Midbrain (tissue), 1 donor: ENCODE measurements around the gene YKT6.

Experiments
- DNase-seq: peaks from one replicate; lab custom pipeline; 2025; lab: John Stamatoyannopoulos, UW

YKT6 gene

GRCh38 chr7:44232901-44233715 is 32.3 kb downstream of the YKT6 start:
- DNase-seq, result no peak

DNA sequence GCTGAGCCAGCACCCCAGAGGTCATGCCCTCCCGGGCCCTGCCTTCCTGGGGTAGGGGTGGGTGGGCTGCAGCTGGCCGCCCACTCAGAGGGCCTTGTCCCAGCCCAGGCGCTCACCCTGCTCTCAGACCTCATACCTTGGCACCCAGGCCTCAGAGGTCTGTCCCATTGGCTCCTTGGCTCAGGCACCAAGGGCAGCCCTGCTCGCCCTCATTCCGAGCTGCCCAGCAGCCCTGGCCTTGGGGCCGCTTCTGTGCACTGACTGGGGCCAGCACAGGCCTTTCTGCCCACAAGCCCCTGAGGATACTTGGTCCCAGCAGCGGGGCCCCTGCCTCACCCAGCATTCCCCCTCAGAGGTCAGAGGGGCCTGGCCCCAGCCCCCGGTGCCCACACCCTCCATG is 34.3 kb downstream of the YKT6 start:
- DNase-seq, result no peak

GRCh38 chr7:44235582-44236332 is 35.0 kb downstream of the YKT6 start:
- no peak for DNase-seq

DNA sequence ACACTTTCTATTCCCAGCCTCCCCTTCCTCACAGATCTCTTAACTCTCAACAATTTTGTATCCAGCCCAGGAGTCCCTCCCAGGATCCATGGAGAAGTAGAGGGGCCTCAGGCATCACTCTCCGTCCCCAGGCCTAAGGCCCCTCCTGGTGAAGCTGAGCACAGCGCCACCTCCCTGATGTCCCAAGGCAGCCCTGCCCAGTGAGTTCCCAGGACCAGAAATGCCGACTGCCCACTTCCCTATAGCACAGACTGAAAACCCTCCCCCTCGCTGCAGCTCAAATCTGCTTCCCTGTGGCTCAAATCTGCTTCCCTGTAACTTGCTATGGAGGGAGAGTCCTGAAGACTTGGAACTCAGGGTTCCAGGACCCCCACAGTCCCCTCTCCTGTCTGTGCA is 35.6 kb downstream of the YKT6 start:
- DNase-seq, result no peak

DNA sequence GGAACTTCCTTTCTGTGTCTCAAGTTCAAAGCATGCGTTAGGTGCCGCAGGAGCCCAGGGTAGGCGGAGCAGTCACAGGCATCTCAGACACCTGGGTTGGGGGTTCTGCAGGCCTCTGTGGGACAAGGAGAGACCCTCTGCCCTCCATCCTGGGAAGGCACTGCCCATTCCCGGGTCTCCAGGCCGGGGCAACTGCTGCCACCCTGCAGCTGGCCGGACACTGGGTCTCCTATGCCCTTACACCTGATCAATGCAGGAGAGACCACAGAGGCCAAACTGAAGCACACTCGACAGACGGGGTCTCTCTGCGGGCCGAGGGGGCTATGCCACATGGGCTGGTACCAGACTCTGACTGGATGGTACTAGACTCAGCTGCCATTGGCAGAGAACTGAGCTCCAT is 36.9 kb downstream of the YKT6 start:
- no peak for DNase-seq

DNA sequence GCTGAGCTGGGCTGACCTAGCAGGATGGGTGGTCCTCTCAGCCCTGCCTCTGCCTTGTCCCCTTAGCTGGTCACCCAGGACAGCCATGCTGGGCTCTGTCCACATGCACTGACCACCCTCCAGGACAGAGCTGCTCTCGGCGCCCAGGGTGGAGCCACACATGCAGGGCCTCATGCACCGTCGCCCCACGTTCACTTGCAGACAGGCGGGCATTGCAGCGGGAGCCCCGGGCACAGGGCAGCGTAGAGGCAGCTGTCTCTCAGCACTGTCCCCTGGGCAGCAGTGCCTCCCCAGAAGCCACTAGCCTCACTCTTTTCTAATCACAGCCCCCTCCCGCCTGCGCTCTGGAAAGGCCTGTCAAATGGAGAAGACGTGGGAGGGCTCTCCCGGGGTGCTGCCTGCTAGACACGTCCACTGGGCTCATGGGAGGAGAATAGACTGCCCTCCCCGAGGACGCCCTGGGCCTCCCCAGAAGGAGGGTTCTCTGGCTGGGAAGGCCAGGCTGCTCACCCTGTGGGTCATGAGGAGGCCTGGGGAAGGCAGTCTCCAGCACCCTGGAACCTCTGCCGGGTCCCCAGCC is 37.4 kb downstream of the YKT6 start:
- no peak for DNase-seq

DNA sequence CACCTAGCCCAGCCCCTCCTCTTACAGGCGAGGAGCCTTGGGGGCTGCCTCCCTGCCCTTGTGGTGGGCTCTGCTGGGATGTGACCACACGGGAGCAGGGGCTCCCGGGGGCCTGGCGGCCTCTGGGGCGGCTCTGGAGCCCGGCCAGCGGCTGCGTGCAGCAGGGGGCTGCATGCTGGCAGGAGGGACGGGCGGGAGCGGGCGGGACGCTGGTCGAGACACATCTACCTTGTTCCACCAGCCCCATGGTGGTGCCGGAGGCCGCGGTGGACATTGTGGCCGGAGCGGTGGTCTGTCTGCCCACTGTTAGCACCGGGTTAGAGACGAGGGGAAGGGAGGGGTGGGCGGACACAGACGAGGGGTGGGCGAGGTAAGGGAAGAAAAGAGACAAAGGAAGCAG is 38.6 kb downstream of the YKT6 start:
- no peak for DNase-seq

DNA sequence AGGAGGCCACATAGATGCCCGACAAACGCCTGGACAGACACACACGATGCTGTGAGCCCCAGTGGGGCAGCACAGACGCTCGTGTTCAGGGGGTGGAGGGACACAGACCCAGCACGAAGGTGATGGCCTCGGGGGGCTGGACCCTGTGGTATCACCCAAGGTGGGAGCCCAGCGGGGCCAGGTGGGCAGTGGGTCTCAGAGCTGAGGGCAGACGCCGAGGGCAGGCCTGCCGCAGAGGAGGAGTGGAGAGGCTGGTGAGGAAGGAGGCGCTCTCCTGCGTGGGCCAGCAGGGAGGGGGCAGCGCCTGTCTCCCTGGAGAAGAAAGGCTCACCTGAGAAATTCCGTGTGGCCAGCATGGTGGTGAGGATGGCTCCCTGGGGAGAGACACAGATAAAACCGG is 39.6 kb downstream of the YKT6 start:
- DNase-seq, result no peak

DNA sequence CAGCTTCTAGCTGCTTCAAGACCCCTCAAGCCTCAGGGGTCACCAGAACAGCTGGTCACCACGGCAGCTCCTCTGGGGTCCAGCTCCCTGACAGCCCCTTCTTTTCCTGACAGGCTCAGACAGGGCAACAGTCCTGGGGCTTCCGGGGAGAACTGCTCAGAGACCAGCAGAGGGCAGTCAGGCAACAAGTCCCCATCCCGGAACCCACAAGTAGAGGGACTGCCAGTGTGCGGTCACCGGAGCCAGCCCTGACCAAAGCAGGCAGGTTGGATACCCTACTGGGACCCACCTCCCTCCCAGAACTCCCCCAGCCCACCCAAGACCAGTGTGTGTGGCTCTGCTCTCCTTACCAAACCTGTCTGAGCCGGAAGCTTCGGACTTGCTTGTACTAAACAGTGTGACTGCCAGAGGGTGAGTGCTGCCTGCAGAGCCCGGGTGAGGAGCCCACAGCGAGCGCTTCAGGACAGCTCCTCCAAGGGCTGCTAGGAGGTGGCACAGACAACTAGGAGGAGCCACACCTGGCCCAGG is 40.3 kb downstream of the YKT6 start:
- peak; percentile 67 for DNase-seq

DNA sequence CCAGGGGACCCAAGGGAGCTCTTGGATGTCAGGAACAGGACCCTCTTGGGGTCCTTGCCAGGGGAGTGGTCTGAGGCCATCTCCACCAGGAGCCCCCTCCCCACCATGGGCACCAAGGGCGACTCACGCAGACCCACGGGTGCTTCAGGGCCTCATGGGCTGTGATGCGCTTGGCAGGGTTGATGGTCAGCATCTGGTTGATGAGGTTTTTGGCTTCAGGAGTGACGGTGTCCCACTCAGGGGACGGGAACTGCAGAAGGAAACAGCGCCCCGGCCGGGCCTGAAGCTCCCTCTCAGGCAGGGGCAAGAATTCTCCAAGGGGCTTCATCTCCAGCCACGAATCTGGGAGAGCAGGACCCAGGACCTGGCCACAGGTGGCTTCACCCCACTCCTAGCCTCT is 41.3 kb downstream of the YKT6 start:
- no peak for DNase-seq

DNA sequence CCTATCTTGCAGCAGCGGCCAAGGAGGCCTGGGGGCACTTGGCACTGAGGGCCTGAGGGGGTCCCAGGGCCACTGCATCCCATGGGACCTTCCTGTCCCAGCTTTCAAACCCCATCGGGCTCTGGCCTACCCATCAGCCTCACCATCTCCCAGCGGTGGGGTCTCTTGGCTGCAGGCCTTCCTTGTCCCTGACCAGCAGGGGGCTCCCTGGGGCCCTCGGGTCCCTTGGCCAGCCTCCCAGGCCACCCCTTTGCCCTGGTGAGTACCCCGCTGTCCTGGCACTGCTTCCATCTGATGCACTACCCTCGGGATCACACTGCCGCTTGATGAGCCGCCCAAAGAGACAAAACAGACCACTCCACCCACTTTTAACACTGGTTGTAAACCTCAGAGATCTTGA is 43.5 kb downstream of the YKT6 start:
- DNase-seq, result no peak

DNA sequence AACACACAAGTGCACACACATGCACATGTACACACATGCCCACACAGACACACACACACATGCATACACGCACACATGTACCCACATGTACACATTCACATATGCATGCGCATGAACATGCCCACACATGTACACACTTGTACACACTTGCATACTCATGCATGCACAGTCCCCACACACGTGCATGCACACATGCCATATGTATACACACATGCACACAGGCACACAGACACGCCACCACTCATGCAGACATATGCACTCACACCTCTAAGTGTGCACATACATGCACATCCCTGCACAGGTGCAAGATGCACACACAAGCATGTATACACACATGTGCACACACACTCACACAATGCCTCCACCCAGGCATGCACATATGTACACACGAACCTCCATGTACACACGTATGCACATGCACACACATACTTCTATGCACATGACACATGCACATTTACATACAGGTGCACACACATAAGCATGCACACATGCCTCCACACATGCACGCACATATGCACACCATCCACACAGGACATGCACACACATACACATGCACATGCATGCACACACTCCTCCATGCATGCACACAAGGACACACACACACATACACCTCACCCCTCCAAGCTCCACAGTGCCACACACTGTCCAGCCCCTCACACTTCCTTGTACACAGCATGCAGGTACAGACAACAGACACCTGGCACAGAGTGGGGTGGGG is 45.8 kb downstream of the YKT6 start:
- no peak for DNase-seq

DNA sequence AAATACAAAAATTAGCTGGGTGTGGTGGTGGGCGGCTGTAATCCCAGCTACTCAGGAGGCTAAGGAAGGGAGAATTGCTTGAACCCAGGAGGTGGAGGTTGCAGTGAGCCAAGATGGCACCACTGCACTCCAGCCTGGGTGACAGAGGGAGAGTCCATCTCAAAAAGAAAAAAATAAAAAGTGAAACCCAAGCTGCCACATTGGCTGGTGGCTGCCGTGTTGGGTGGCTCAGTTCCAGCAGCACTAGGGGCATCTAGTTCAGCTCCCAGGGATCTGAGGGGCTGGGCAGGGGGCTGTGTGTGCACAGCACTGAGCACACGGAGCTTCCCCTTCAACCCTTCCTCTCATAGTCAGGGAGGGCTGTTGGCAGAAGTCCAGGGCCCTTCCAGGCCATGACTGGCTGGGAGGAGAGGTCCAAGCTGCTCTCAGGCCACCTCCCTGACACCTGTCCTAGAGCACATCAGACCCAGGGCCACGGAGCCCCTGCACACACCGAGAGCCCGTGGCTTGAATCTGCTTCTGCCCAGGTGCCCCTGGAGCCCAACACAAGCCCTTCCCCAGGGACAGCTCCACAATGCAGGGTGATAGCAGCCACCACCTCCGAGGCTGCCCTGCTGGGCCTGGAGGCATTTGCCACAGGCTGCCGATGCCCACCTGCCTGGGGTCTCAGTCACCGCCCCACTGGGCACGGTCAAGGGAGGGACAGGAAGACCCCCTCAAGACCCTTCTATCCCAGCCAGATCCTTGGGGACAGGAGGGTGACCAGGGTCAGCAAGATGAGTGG is 47.3 kb downstream of the YKT6 start:
- no peak for DNase-seq

GRCh38 chr7:44249639-44250234 is 49.0 kb downstream of the YKT6 start:
- no peak for DNase-seq

DNA sequence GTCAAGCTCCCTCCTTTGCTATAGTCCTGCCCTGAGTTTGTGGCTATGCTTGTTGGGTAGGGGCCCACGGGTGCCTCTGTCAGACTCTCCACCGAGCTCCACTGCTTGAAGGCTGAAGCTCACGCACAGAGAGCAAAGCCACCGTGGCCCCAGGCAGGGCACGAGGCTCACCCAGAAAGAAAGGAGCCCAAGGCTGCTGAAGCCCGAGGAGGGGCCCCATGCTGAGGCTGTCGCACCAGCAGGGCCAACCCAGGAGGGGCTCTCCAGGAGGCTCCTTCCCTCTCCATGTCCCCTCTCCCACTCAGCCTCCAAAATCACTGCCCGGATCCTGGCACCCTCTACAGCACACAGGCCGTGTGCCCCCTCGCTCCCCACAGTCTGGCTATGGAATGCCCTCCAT is 50.5 kb downstream of the YKT6 start:
- DNase-seq, result no peak

DNA sequence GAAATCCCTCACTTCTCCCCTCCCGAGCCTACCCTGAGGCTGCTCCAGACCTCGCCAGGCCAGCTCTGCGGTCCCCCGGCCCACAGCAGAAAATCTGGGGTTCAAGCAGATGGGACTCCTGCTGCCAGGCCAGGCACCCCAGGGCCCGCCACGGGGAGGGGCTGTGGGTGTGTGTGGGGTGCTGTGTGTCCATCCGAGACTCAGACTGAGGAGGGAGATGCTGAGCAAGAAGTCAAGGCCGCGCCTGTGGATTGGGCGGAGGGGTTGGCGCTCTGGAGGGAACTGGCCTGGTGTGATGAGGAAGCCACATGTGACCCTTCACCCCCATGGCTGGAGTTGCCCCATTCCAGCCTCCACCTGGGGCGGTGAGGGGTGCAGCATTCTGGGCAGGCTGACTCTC is 51.1 kb downstream of the YKT6 start:
- no peak for DNase-seq

DNA sequence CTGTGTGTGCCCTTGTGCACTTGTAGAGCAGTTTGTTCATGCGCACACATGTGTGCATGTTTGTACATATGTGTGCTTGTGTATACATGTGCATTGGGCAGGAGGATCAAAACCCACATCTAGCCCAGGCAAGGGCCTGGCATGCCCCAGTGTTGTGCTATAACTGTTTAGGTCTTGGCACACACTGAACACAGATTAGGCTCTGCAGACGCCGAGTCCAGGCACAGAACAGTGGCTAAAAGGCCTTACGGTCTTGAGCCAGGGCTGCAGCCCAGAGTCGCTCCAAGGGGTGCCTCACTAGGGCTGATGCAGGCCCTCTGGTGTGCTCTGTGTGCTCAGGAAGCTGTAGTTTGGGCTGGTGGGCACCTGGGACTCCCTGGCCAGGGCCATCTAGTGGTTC is 55.7 kb downstream of the YKT6 start:
- DNase-seq, result no peak

GRCh38 chr7:44257213-44257612 is 56.4 kb downstream of the YKT6 start:
- DNase-seq, result no peak

GRCh38 chr7:44257618-44258422 is 57.0 kb downstream of the YKT6 start:
- DNase-seq, result no peak

DNA sequence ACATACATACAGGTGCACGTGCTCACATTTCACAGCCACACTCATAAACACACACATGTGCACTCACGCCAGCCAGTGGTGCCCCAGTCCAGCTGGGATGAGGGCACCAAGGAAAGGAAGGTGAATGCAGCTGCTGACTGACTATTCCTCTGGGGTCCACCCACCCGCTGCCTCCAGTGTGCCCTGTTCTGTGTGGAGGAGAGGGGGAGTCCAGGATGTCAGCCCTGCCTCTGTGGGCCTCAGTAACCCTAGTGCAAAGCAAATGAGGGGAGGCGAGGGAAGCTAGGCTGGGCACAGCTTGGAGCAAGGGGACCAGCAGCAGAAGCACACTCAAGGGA is 57.6 kb downstream of the YKT6 start:
- DNase-seq, result no peak
